Measurements from ENCODE around the gene TMPO. TPM values are rescaled to one million over a fixed set of nuclear protein-coding genes. Genes with fewer than 3 reads are reported as not detected.
A peak's percentile ranks its signal among the peaks of the same experiment; 100 is the strongest.

TMPO gene
- total RNA-seq, 1 experiment from 2014 or later, result 212 TPM

GRCh38 chr12:98513379-98514322 lies 1.7 kb upstream of the TMPO start:
- peak overlapping the region; percentile 99 for H3K4me3 ChIP-seq (ENCODE audit: low read depth, low read length)
- intact Hi-C loops (cut with micrococcal nuclease; ENCODE audit: unreplicated experiment), result loop anchor here (2.0 kb wide), 1 partner anchor 79 kb away; the partner anchor contains the start of gene SLC25A3
- TF ChIP-seq, protein P1, sequence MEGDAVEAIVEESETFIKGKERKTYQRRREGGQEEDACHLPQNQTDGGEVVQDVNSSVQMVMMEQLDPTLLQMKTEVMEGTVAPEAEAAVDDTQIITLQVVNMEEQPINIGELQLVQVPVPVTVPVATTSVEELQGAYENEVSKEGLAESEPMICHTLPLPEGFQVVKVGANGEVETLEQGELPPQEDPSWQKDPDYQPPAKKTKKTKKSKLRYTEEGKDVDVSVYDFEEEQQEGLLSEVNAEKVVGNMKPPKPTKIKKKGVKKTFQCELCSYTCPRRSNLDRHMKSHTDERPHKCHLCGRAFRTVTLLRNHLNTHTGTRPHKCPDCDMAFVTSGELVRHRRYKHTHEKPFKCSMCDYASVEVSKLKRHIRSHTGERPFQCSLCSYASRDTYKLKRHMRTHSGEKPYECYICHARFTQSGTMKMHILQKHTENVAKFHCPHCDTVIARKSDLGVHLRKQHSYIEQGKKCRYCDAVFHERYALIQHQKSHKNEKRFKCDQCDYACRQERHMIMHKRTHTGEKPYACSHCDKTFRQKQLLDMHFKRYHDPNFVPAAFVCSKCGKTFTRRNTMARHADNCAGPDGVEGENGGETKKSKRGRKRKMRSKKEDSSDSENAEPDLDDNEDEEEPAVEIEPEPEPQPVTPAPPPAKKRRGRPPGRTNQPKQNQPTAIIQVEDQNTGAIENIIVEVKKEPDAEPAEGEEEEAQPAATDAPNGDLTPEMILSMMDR (IDR thresholded peaks at IDR 0.05; ENCODE audit: insufficient read depth in 1 of 2, low read depth in 1 of 2, low read length in 1 of 2, severe bottlenecking in 1 of 2, unreplicated experiment in 1 of 2), result no peak
- peaks cover 26% of the 10 kb centered on the region for H3K4me1 ChIP-seq
- H3K4me3 Mint-ChIP-seq (ENCODE audit: unreplicated experiment), result peak overlapping the region; percentile 72
- POLR2A ChIA-PET, result interaction anchor here (0.9 to 1.8 kb wide), 3 partner anchors 8 to 23 kb away, joined by 3 to 6 read pairs (median 3); no protein-coding TSS in a partner anchor
- no peaks in the 10 kb centered on the region for H3K27me3 Mint-ChIP-seq (ENCODE audit: insufficient read depth, unreplicated experiment)
- H3K36me3 Mint-ChIP-seq (ENCODE audit: insufficient read depth, unreplicated experiment), result peaks cover 53% of the 10 kb centered on the region
- peak overlapping the region; percentile 98 for H3K27ac Mint-ChIP-seq (ENCODE audit: unreplicated experiment)
- no peaks in the 10 kb centered on the region for H3K36me3 ChIP-seq (ENCODE audit: control insufficient read depth, insufficient read depth, low read length)
- no peak for DNase-seq
- H3K9me3 Mint-ChIP-seq (ENCODE audit: unreplicated experiment), result no peaks in the 10 kb centered on the region
- no peaks in the 10 kb centered on the region for H3K9me3 ChIP-seq
- CTCF ChIA-PET, result interaction anchor here (3.8 kb wide), 1 partner anchor 22 kb away, joined by 16 read pairs; no protein-coding TSS in a partner anchor
- no TSS peak for BruUV-seq (replicated peaks)
- peaks cover 15% of the 10 kb centered on the region for H3K4me1 Mint-ChIP-seq (ENCODE audit: low read depth, unreplicated experiment)
- no peaks in the 10 kb centered on the region for H3K27me3 ChIP-seq (replicated peaks; ENCODE audit: control insufficient read depth, insufficient read depth, low read length)

GRCh38 chr12:98514982-98515286 lies 456 bp upstream of the TMPO start:
- CTCF ChIA-PET, result interaction anchor here (1.0 to 3.8 kb wide), 3 partner anchors 23 to 90 kb away, joined by 3 to 16 read pairs (median 6); no protein-coding TSS in a partner anchor
- Mint-ChIP-seq H3K9me3 (ENCODE audit: unreplicated experiment) (no peaks in the 10 kb centered on the region), H3K36me3 (ENCODE audit: insufficient read depth, unreplicated experiment) (peaks cover 57% of the 10 kb centered on the region), H3K27ac (ENCODE audit: unreplicated experiment) (peak overlapping the region; percentile 98), H3K4me3 (ENCODE audit: unreplicated experiment) (peak overlapping the region; percentile 72), H3K27me3 (ENCODE audit: insufficient read depth, unreplicated experiment) (no peaks in the 10 kb centered on the region), H3K4me1 (ENCODE audit: low read depth, unreplicated experiment) (peaks cover 15% of the 10 kb centered on the region)
- Histone ChIP-seq H3K4me1 (peaks cover 19% of the 10 kb centered on the region), H3K27me3 (replicated peaks; ENCODE audit: control insufficient read depth, insufficient read depth, low read length) (no peaks in the 10 kb centered on the region), H3K4me3 (ENCODE audit: low read depth, low read length) (peak overlapping the region; percentile 99), H3K9me3 (no peaks in the 10 kb centered on the region), H3K36me3 (ENCODE audit: control insufficient read depth, insufficient read depth, low read length) (no peaks in the 10 kb centered on the region)
- no peak for DNase-seq
- intact Hi-C loops (cut with micrococcal nuclease; ENCODE audit: unreplicated experiment), result loop anchor here (2.0 kb wide), 1 partner anchor 78 kb away; the partner anchor contains the start of gene SLC25A3
- BruUV-seq (replicated peaks), result TSS peak; percentile 70
- POLR2A ChIA-PET, result interaction anchor here (0.6 to 1.8 kb wide), 3 partner anchors 14 to 79 kb away, joined by 4 to 16 read pairs (median 6); partner anchors contain the start of gene SLC25A3
- TF ChIP-seq, protein P1 (IDR thresholded peaks at IDR 0.05; ENCODE audit: insufficient read depth in 1 of 2, low read depth in 1 of 2, low read length in 1 of 2, severe bottlenecking in 1 of 2, unreplicated experiment in 1 of 2), result no peak

DNA sequence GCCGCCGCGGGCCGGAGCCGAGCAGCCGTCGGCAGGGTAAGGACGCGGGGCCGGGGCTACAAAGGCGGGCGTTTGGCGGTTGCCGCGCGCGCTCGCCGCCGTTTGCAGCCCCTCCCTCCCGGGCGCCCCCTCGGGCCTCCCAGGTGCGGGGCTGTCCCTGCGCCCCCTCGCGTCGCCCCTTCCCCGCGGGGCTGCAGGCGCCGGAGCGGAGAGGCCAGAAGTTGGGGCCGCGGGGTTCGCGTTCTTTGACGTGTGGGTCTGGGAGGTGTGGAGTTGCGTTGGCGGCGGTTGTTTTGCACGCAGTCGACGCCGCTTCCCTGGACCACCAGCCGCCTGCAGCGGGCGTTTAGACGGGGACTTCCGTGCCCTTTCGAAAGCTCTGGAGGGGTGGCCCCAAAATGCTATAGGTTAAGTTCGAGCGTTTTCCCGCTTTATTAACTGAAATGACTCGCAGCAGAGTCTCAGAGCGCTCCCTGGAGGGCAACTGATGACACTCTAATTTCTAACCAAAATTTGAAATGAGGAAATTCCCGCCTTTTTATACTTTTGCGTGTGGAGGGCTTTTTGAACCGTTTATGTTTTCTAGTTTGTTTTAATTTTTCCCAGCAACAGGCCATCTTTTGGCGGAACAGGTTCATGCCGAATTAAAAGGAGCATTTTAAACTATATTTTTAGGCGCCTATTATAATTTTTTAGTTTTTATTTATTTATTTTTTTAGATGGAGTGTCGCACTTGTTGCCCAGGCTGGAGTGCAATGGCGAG lies 902 bp downstream of the TMPO start:
- ChIA-PET CTCF (interaction anchor here (1.0 to 3.8 kb wide), 5 partner anchors 24 to 97 kb away, joined by 3 to 16 read pairs (median 5); no protein-coding TSS in a partner anchor), POLR2A (interaction anchor here (0.6 to 1.0 kb wide), 5 partner anchors 25 to 1539 kb away, joined by 3 to 6 read pairs (median 3); no protein-coding TSS in a partner anchor)
- Mint-ChIP-seq H3K9me3 (ENCODE audit: unreplicated experiment) (no peaks in the 10 kb centered on the region), H3K4me3 (ENCODE audit: unreplicated experiment) (peak overlapping the region; percentile 72), H3K4me1 (ENCODE audit: low read depth, unreplicated experiment) (peaks cover 15% of the 10 kb centered on the region), H3K27ac (ENCODE audit: unreplicated experiment) (peak overlapping the region; percentile 98), H3K36me3 (ENCODE audit: insufficient read depth, unreplicated experiment) (peaks cover 68% of the 10 kb centered on the region), H3K27me3 (ENCODE audit: insufficient read depth, unreplicated experiment) (no peaks in the 10 kb centered on the region)
- peak overlapping the region; percentile 99 for H3K4me3 ChIP-seq (ENCODE audit: low read depth, low read length)
- no peaks in the 10 kb centered on the region for H3K27me3 ChIP-seq (replicated peaks; ENCODE audit: control insufficient read depth, insufficient read depth, low read length)
- H3K4me1 ChIP-seq, result peaks cover 20% of the 10 kb centered on the region
- H3K9me3 ChIP-seq, result no peaks in the 10 kb centered on the region
- intact Hi-C loops (cut with micrococcal nuclease; ENCODE audit: unreplicated experiment), result loop anchor here (1.0 kb wide), 3 partner anchors 13 to 92 kb away; no protein-coding TSS in a partner anchor
- DNase-seq, result peak; percentile 86 to 88
- BruUV-seq (replicated peaks), result no TSS peak
- H3K36me3 ChIP-seq (ENCODE audit: control insufficient read depth, insufficient read depth, low read length), result no peaks in the 10 kb centered on the region
- TF ChIP-seq, protein P1 (IDR thresholded peaks at IDR 0.05; ENCODE audit: insufficient read depth in 1 of 2, low read depth in 1 of 2, low read length in 1 of 2, severe bottlenecking in 1 of 2, unreplicated experiment in 1 of 2), result peak; percentile 55 to 61
